NCI-H1694 treated with DMSO at 0.1 percent for 48 hours (cell line): ENCODE measurements around the gene UST.
"Not testable (repeated sequence)": the region's sequence is repeated elsewhere in the genome, so short reads cannot be mapped to it uniquely, and the experiment has no call there.

ENCODE experiments used
- DNase-seq: peaks from one replicate; lab custom pipeline; 2025; lab: John Stamatoyannopoulos, UW

UST gene

GRCh38 chr6:148765898-148766808, 19.3 kb downstream of the UST start:
- DNase-seq = no peak

DNA sequence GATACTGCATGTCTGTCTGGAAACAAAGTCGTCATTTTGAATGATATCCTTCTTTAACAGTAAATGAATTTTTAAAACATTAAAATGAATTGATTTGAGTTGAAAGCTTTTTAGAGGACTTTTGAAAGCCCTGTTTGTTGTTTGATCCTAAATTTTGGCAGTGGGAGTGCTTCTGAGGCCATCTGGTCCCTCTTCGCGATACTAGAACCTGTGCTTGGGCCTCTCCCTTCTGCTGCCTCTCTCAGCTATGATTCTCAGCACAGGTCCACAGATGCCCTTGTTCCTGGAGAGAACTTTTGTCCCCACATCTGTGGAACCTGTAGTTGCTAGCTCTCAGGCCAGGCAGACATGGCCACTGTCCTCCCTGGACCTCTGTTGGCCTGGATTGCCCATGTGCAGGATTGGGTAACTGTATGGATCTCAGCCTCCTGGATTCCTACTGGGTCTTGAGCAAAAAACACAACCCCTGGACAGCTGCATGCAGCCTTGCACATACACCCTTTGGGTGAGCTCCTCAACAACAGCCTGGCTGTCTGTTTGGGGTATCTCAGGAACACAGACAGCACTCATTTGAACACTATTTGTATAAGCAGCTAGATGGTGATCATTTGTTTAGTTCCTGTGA, 21.9 kb downstream of the UST start:
- no peak for DNase-seq

DNA sequence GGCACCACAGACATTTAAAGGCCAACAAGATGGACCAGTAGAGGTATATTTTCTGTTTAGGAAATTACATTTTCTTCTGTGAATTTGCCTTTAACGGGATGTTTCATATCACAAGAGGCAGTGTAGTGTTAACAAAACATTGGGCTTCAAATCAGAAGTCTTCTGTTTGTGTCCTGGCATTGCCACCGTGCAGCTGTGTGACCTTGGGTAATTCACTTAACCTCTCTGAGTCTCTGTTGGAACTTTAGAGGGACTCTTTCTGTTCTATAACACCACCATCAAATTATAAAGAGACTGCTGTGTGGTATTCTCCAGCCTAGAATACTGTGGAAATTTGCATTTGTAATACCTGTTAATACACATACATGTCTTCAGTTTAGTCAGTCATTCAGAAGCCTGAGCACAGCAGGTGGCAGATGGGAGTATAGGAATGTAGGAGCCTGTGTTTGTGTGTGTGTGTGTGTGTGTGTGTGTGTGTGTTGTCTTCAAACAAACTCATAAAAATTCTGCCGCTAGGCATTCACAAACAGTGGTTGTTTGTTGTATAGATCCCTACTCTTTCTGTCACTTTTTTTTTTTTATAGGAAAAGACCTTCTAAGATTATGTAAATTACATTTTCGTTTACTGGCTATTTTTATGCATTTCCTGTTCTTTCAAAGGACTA, 22.6 kb downstream of the UST start:
- no peak for DNase-seq

DNA sequence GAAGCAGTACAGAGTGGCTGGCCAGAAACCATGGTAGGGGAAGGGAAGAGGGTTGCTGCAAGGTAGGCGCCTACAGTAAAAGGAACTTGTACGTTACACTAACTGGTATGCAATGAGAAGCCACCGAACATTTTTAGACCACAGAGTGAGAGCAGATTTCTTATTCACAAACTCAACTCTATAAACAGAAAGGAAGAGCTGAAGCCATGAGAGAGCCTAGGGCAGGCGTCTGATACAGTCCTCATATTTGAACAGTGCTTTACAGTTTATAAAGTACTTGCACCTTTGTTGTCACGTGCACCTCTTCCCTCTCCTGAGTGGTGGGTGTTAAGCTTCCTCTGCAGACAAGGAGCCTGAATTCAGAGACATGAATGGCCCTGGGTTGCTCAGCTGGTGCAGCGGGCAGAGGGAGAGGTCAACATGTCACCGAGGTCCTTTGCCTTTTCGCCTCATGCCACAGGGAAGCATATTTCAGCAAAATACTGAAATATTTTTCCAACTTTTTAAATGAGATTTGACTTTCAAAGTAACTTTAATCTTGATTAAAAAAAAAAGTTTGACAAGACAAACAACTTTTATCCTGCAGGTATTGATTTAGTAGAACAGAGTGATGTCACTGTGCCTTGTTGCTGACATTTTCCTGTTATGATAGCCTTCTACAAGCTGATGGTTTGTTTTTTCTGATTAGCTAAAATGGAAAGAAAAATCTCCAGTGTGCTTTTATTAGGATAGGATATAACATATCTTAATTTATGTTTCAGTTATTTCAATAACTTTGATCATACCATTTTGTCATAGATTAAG, 23.8 kb downstream of the UST start:
- DNase-seq = no peak

DNA sequence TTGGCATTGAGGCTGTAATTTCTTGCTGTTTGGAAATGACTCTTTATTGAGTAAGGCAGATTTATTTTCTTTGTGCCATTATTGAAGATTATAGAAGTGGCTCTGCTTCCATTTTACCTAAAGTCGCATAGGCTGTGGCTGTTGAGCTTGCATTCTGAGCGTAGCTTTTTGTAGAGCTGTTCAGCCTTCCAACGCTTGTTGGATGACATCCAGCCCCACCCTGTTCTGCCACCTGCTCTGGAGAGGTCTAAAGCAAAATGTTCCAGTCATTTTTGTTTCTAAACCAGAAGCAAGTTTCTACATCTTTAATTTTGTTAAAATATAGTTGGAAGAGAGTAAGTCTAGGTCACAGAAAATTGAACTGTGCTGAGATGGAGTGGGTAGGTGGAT, 24.4 kb downstream of the UST start:
- DNase-seq = no peak

DNA sequence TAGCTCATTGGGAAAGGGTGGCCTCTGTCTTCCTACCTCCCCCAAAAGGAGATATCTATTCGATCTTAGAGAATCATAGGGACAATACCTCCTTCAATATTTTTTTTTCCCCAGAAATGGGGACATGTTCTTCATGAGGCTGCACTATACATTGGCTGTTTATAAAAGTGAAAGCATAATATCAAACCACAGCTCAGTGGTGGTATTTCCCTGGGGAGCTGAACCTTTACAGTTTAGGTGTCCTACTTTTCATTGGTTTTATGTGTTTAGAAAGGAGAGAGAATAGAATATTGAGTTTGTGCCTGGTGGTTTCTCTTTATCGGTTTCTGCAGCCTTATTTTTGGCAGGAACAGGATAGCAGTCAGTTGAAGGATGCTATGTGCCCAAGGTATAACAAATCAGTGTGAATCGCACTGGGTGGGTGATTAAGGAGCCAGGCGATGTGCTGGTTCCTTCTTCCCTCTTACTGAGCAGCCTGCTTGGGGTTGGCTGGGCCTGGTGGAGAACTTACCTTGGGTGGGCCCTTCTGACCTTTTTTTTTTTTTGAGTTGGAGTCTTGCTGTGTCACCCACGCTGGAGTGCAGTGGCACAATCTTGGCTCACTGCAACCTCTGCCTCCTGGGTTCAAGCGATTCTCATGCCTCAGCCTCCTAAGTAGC, 25.2 kb downstream of the UST start:
- no peak for DNase-seq

DNA sequence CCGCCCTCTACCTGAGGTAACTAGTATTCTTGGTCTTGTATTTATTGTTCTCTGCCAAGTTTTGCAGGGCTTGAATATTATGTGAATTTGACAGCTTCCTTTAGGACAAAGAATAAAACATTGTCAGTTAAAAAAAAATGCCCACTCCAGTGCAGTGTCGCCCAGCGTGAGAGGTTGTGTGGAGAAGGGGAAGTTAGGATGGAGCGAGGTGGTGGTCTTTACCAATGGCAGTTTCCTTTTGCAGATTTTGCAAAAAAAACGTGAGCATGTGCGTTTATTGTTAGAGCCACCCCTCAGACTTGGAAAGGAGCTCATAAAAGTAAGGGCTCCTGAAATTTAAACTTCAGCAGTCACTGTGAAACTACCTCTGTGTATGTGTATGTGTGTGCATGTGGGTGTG, 28.3 kb downstream of the UST start:
- DNase-seq = no peak

GRCh38 chr6:148776321-148777308, 29.8 kb downstream of the UST start:
- no peak for DNase-seq

- no peak for DNase-seq
Observed at GRCh38 chr6:148779142-148779562, 32.3 kb downstream of the UST start.

GRCh38 chr6:148780423-148780822, 33.6 kb downstream of the UST start:
- not testable (repeated sequence) for DNase-seq

DNA sequence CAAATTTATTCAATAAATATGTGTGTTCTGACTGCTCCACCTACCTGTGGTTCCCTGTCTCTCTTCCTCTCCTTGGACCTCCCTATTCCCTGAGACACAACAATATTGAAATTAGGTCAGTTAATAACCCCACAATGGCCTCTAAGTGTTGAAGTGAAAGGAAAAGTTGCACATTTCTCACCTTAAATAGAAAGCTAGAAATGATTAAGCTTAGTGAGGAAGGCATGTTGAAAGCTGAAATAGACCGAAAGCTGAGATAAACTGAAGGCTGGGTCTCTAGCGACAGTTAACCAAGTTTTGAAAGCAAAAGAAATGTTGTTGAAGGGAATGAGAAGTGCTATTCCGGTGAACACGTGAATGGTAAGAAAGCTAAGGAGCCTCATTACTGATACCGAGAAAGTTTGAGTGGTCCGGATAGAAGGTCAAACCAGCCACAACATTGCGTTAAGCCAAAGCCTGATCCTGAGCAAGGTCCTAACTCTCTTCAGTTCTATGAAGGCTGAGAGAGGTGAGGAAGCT, 34.1 kb downstream of the UST start:
- DNase-seq = no peak

GRCh38 chr6:148789948-148790347, 43.1 kb downstream of the UST start:
- no peak for DNase-seq

DNA sequence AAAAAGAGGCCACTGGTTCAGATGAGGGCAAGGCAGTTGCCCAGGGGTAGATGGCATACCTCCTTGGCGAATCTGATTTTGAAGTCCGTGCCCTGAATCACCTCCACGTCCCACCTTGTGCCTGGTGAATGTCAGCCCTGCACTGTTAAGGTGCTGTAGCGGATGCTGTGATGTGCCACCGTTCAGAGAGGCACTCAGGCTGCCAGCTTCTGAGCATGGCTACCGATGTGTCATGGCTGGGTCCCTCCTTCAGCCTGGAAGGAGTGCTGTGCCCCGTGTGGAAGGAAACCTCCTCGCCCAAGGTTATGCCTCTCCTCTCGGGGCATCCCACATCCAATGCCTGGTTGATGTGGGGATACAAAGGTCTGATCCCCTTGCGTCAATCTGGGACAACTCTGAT, 43.6 kb downstream of the UST start:
- DNase-seq = no peak

GRCh38 chr6:148790817-148791216, 44.0 kb downstream of the UST start:
- DNase-seq = no peak

DNA sequence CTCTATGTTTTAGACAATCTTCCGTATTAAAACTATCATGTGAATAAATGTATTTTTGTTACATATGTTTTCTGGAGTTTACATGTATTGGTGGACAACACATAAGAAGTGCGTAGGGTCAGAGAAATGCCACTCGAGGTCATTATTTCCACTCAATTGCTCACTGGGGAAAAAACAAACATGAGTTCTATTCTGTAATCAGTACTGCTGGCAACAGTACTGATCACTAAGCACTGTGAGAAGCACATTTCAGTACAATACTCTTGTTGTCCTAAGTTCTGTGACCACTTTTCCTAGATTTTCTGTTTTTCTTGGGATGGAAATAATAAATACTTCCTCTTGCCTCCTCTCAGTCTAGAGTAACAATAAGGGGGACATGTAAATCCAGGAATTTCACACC, 44.5 kb downstream of the UST start:
- no peak for DNase-seq

DNA sequence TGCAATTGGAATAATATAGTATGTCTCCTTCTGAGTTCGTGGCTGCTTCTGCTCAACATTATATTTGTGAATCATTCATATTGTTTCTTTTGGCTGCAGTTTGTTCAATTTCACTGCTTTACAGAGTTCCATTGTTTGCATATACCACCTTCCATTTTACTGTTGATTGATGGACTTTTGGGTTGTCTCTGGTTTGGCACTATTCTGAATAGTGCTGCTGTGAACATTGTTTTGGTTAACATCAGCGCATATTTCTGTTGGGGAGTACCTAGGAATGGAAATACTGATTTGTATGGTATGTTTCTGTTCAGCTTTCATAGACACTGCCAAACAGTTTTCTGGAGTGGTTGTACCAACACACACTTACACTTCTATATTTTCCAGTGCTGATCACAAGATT, 46.9 kb downstream of the UST start:
- no peak for DNase-seq

DNA sequence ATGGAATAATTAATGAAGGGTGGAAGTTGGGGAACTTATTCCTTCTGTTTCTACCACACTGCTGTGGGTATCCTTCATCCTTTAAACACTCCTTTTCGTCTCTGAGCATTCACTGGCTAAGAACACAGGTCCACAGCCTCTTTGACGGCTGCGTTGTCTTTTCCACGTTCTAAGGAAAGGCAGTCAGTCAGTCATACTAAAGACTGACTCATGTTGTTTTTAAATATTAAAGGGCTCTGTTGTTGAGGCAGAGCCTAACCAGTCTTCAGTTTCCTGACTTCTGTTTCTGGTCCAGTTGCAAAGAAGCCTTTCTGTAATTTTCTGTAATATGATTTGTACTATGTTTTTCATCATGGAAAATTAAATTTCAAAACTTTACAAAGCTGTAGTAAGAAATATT, 48.0 kb downstream of the UST start:
- DNase-seq = no peak

DNA sequence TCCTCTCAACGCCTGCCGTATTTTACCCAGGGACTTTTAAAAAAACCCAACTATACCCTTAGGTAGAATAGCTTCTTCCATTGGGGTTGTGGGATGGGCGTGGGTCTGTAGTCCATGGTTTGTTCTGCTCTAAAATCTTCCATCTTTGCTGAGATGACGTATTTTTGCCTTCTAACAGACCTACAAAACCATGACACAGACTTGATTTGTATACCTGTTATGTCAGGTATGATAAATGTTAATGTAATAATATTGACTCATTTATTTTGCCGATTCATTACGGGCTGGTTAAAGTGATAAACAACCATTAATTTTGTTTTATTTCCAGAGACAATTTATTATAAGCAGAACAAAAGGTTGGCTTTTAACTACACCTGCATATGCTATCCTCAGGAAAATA, 48.7 kb downstream of the UST start:
- no peak for DNase-seq

- no peak for DNase-seq
Observed at GRCh38 chr6:148799647-148800046, 52.8 kb downstream of the UST start.

DNA sequence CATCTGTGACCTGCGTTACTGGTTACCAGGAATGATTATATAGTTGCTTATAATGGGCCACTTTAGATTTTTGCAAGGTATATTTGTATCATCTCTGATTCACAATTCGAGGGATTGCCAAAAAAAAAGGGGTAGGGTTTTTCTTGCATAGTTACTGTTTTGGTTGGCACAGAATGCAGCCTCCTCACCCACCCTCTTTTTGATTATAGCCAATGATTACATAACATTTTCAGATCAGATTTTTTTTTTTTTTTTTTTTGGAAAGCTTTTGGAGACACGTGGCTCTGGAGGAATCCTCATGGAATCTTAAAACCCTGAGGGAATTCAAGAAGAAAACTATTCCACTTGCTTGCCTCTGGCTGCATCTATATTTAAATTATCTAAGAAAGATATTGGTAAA, 53.7 kb downstream of the UST start:
- DNase-seq = no peak
